Measurements from ENCODE around the gene WDFY4.

WDFY4 gene

GRCh38 chr10:48716416-48716815, 31.7 kb downstream of the WDFY4 start:
- TF ChIP-seq CTCF (IDR thresholded peaks at IDR 0.05): no peak
- Mint-ChIP-seq H3K4me1 (no peaks in the 10 kb centered on the region), H3K27ac (no peak overlapping the region), H3K4me3 (no peak overlapping the region), H3K9me3 (no peaks in the 10 kb centered on the region), H3K36me3 (ENCODE audit: low read depth) (no peaks in the 10 kb centered on the region), H3K27me3 (ENCODE audit: low read depth, poor library complexity) (peaks cover 20% of the 10 kb centered on the region)
- no peak for DNase-seq

- H3K4me3 Mint-ChIP-seq: no peak overlapping the region
- H3K9me3 Mint-ChIP-seq: no peaks in the 10 kb centered on the region
- TF ChIP-seq CTCF (IDR thresholded peaks at IDR 0.05): no peak
- no peaks in the 10 kb centered on the region for H3K4me1 Mint-ChIP-seq
- H3K27me3 Mint-ChIP-seq (ENCODE audit: low read depth, poor library complexity): peaks cover 26% of the 10 kb centered on the region
- no peaks in the 10 kb centered on the region for H3K36me3 Mint-ChIP-seq (ENCODE audit: low read depth)
- DNase-seq: no peak
- no peak overlapping the region for H3K27ac Mint-ChIP-seq
Observed at GRCh38 chr10:48720611-48721010, 35.9 kb downstream of the WDFY4 start.

GRCh38 chr10:48722153-48723145, 37.8 kb downstream of the WDFY4 start:
- H3K27me3 Mint-ChIP-seq (ENCODE audit: low read depth, poor library complexity): peaks cover 32% of the 10 kb centered on the region
- H3K4me1 Mint-ChIP-seq: no peaks in the 10 kb centered on the region
- DNase-seq: no peak

GRCh38 chr10:48724127-48724526, 39.5 kb downstream of the WDFY4 start:
- no peaks in the 10 kb centered on the region for H3K4me1 Mint-ChIP-seq
- TF ChIP-seq CTCF (IDR thresholded peaks at IDR 0.05): no peak
- no peak overlapping the region for H3K27ac Mint-ChIP-seq
- H3K27me3 Mint-ChIP-seq (ENCODE audit: low read depth, poor library complexity): peaks cover 38% of the 10 kb centered on the region
- no peak for DNase-seq
- no peak overlapping the region for H3K4me3 Mint-ChIP-seq
- H3K9me3 Mint-ChIP-seq: no peaks in the 10 kb centered on the region
- no peaks in the 10 kb centered on the region for H3K36me3 Mint-ChIP-seq (ENCODE audit: low read depth)

More at GRCh38 chr10:48722153-48723145, 37.8 kb downstream of the WDFY4 start:
- H3K36me3 Mint-ChIP-seq (ENCODE audit: low read depth): no peaks in the 10 kb centered on the region
- no peak overlapping the region for H3K4me3 Mint-ChIP-seq
- no peak overlapping the region for H3K27ac Mint-ChIP-seq
- no peaks in the 10 kb centered on the region for H3K9me3 Mint-ChIP-seq
- TF ChIP-seq CTCF (IDR thresholded peaks at IDR 0.05): no peak

- Mint-ChIP-seq H3K27me3 (ENCODE audit: low read depth, poor library complexity) (peaks cover 41% of the 10 kb centered on the region), H3K27ac (no peak overlapping the region), H3K36me3 (ENCODE audit: low read depth) (no peaks in the 10 kb centered on the region), H3K4me3 (no peak overlapping the region), H3K4me1 (no peaks in the 10 kb centered on the region), H3K9me3 (no peaks in the 10 kb centered on the region)
- DNase-seq: no peak
- no peak for TF ChIP-seq CTCF (IDR thresholded peaks at IDR 0.05)
Observed at GRCh38 chr10:48725708-48726107, 41.0 kb downstream of the WDFY4 start.

- Mint-ChIP-seq H3K36me3 (ENCODE audit: low read depth) (no peaks in the 10 kb centered on the region), H3K27ac (no peak overlapping the region), H3K4me3 (no peak overlapping the region), H3K9me3 (no peaks in the 10 kb centered on the region), H3K27me3 (ENCODE audit: low read depth, poor library complexity) (peaks cover 38% of the 10 kb centered on the region), H3K4me1 (no peaks in the 10 kb centered on the region)
- TF ChIP-seq CTCF (IDR thresholded peaks at IDR 0.05): no peak
- no peak for DNase-seq
Observed at GRCh38 chr10:48727866-48728265, 43.2 kb downstream of the WDFY4 start.
